Stimulated activated CD8-positive, alpha-beta memory T cell treated with anti-CD3 and anti-CD28 coated beads, Interleukin-2, amount 100 ng/mL, for 1 hour (primary cell): Measurements from ENCODE around the gene LCE5A.
"Not testable (repeated sequence)": the region's sequence is repeated elsewhere in the genome, so short reads cannot be mapped to it uniquely, and the experiment has no call there.

Experiments used
- DNase-seq, 2 donors: peaks; one replicate each; pipeline ENCODE4 v3.0.0-alpha.2; 2020; ENCODE audit warnings: low read depth in 2 of 2

LCE5A gene, protein sequence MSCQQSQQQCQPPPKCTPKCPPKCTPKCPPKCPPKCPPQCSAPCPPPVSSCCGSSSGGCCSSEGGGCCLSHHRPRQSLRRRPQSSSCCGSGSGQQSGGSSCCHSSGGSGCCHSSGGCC

DNA sequence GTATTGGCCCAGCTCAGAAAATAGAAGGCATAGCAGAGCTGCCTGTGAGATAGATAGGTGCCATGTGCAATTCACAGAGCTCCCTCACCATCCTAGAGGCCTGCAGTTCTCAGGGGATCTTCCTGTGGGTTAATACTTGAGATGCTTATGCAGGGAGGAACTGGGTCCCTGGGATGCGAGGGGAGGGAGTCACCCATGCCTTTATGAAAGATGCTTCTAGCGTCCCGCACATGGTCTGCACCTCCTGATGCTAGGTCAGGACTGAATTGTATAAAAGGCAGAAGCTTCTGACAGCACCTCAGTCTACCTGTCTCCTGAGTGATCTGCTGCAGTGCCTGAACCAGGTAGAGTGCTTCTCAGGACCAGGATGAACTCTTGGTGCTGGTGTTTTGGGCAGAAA lies at the start of gene LCE5A:
Gene LCE5A, plus strand, starts transcription at position 301 of the 400 bp plus-strand sequence. CDS start 732 bp downstream, outside the sequence.
- no peak for DNase-seq

DNA sequence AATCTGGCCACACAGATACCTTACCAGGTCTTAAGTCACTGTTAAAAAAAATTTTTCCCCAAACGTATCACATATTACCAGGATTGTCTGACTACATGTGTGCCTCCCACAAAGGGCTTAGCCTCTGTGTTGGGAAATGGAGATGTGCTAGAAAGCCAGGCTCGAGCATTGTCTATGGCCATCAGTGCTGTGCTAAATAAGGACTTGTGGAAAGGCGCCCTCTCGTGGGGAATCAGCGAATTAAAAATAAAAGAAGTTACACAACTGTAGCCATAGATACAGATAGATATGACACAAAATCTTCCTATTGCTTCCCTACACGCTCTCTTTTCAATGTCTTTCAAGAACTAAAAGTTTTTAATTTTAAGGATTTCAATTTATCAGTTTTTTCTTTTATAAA lies 49.1 kb upstream of the LCE5A start:
- peak; percentile 16 to 37 for DNase-seq

DNA sequence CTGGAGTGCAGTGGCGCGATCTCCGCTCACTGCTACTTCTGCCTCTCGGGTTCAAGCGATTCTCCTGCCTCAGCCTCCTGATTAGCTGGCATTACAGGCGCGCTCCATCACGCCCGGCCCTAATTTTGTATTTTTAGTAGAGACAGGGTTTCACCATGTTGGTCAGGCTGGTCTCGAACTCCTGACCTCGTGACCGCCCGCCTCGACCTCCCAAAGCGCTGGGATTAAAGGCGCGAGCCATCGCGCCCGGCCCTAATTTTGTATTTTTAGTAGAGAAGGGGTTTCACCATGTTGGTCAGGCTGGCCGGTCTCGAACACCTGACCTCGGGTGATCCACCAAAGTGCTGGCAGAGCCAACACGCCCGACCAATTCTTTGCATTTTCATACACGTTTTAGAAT lies 48.0 kb upstream of the LCE5A start:
- no peak for DNase-seq

DNA sequence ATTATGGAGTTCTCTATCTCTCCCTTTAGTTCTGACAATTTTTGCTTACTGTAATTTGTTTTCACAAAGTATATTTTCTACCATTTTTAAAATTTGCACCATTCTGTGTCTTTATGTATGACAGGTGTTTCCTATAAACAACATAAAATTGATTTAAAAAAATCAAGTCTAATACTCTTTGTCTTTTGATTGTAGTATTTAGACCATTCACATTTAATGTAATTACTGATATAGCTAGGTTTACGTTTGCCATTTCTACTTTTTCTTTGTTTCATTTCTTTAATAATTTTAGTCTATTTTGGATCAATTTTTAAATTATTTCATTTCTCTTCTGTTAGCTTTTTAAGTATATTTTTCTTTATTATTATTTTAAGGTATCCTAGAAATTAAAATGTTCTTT lies 44.4 kb upstream of the LCE5A start:
- DNase-seq: no peak

GRCh38 chr1:152473887-152474537 lies 36.6 kb upstream of the LCE5A start:
- DNase-seq: no peak

- DNase-seq: peak; percentile 24 to 35
Observed at GRCh38 chr1:152479792-152480595, 30.6 kb upstream of the LCE5A start.

GRCh38 chr1:152481869-152482664 lies 28.5 kb upstream of the LCE5A start:
- no peak for DNase-seq

GRCh38 chr1:152486400-152487006 lies 24.1 kb upstream of the LCE5A start:
- DNase-seq: no peak

GRCh38 chr1:152487871-152488270 lies 22.7 kb upstream of the LCE5A start:
- DNase-seq: no peak

DNA sequence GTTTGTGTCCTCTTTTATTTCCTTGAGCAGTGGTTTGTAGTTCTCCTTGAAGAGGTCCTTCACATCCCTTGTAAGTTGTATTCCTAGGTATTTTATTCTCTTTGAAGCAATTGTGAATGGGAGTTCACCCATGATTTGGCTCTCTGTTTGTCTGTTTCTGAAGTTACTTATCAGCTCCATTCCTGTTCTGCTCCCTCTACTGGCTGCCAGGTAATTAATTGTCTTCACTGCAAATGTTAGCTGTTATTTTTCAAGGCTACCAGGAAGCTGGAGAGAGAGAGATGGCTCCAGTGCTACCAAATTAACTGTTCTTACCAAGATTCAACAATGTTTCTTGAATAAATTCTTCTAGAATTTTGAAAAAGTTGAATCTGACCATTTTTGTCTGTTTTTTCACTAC lies 19.1 kb upstream of the LCE5A start:
- not testable (repeated sequence) for DNase-seq

- no peak for DNase-seq
Observed at GRCh38 chr1:152495066-152495675, 15.4 kb upstream of the LCE5A start.

- no peak for DNase-seq
Observed at GRCh38 chr1:152497273-152497672, 13.3 kb upstream of the LCE5A start.

- DNase-seq: no peak
Observed at GRCh38 chr1:152501704-152502103, 8.9 kb upstream of the LCE5A start.

DNA sequence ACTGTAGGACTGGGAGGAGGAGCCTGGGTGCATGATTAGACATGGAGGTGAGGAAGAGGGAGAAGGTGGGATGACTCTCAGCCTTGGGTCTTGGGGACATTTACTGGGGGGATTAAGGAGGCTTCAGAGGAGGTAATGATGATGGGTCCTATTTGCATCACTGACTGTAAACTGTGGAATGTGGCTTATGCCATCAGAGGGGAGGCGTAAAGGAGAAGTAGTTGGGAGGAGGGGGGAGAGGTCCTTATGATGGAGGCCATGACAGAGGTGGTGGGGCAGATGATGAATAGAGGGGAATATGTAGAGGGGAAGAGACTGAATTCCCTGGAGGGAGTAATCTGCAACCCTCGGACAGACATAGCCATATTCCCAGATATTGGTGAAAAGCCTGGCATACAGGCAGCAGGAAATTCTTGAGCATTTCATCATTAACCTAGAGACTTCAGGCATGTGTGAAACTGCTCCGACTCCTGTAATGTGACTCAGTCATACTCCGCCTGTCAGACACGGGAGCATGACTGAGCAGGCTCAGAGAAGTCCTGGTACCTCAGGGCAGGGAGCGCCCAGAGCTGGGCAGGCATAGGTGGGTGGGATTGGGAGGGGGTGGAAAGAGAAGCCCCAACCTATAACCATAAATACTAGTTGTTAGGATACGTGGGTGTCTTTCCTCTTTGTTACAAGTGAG lies 8.0 kb upstream of the LCE5A start:
- DNase-seq: no peak

GRCh38 chr1:152505083-152505482 lies 5.5 kb upstream of the LCE5A start:
- DNase-seq: no peak

DNA sequence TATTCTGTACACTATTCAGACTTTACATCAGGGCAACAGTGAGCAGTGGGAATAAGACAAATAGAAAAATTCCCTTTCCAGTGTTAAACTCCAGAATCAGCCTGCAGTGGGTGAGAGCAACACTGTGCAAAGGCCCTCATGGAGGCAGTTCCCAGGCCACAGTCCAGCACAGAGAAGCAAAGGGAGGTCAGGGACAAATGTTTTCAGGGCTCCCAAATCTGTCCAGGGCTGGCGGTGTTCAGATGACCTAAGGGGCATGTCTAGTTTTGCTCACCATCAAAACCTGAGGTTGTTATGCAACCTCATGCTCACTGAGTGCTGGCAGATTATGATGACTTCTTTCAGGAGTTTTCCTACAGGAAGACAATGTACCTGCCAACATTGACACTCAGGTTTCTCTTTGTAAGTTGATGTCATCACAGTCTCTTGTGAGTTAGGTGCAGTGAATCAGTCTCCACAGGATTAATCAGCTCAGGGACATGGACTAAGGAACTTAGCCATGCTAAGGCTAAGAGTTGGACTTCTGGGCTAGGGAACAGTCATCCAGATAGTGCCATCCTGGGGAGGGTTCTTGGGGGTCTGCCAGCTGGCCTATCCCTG lies 3.6 kb upstream of the LCE5A start:
- DNase-seq: no peak

- no peak for DNase-seq
Observed at GRCh38 chr1:152511596-152511995, 993 bp downstream of the LCE5A start.

- DNase-seq: no peak
Observed at GRCh38 chr1:152513081-152513480, 2.5 kb downstream of the LCE5A start.

DNA sequence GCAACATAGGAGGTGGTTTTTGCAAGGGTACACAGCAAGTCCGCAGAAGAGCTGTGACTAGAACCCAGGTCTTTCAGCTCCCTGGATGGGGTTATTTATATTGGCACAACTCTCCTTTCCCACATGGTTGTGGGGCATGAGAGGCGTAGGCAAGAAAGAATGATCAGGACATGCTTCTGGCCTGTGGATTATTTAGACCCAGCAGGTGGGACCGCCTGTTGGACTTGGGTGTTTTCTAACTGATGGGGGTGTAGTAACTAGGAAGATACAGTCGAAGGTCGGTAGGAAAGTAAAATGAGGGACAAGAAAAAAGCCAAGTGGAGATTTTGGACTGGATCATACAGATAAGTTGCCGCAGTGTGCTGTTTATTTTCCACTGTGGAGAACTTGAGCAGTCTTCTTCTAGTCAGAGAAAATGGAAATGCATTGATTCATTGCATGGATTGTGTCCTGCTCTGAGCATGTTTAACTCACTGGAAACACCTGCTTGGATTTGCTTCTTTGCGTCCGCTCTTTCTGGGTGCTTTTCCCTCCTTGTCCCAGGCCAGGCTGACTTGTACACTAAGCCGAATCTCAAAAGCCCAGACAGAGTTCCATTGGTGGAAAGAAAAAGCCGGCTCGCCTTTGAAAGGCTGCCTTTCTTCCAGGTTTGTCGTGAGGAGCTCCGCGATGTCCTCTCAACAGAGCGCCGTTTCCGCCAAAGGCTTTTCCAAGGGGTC lies 4.3 kb downstream of the LCE5A start:
- DNase-seq: no peak

DNA sequence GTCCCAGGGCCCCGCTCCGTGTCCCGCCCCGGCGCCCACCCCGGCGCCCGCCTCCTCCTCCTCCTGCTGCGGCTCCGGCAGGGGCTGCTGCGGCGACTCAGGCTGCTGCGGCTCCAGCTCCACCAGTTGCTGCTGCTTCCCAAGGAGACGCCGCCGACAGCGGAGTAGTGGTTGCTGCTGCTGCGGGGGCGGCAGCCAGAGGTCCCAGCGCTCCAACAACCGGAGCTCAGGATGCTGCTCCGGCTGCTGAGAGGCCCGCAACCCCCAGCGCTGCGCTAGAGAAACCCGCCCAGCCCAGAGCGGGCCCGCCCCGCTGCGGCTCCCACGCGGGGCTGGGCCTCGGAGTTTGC lies 4.8 kb downstream of the LCE5A start:
- DNase-seq: no peak
